Mucosa of rectum (tissue), 2 donors: Measurements from ENCODE around the gene SH3BGRL.

ENCODE experiments used
- H3K27ac ChIP-seq, 2 donors: one replicate each; pipeline ENCODE4 v1.7.0; 2013; ENCODE audit warnings: inconsistent platforms in 2 of 2, low read depth in 2 of 2, low read length in 2 of 2
- H3K27me3 ChIP-seq, 2 donors: one replicate each; pipeline ENCODE4 v1.7.0; 2013; ENCODE audit warnings: low read length in 2 of 2; ENCODE audit not compliant: control insufficient read depth in 2 of 2, insufficient read depth in 2 of 2
- H3K36me3 ChIP-seq, 2 donors: one replicate each; pipeline ENCODE4 v1.7.0; 2013; ENCODE audit warnings: low read length in 2 of 2; ENCODE audit not compliant: control insufficient read depth in 2 of 2, insufficient read depth in 2 of 2
- H3K4me1 ChIP-seq, 2 donors: one replicate each; pipeline ENCODE4 v1.7.0; 2013; ENCODE audit warnings: low read length in 2 of 2, mild to moderate bottlenecking in 1 of 2; ENCODE audit not compliant: control insufficient read depth in 2 of 2, insufficient read depth in 2 of 2
- H3K4me3 ChIP-seq, 2 donors: one replicate each; pipeline ENCODE4 v1.7.0; 2013; ENCODE audit warnings: low read length in 2 of 2
- H3K9ac ChIP-seq, 2 donors: one replicate each; pipeline ENCODE4 v1.7.0; 2013; ENCODE audit warnings: low read length in 2 of 2, low read depth in 1 of 2, mild to moderate bottlenecking in 1 of 2
- H3K9me3 ChIP-seq, 2 donors: one replicate each; pipeline ENCODE4 v1.7.0; 2013; ENCODE audit warnings: low read length in 2 of 2; ENCODE audit not compliant: control insufficient read depth in 2 of 2
- donor health status: healthy.
- donor health status: Normal muscosa, but diverticular disease.

SH3BGRL gene

DNA sequence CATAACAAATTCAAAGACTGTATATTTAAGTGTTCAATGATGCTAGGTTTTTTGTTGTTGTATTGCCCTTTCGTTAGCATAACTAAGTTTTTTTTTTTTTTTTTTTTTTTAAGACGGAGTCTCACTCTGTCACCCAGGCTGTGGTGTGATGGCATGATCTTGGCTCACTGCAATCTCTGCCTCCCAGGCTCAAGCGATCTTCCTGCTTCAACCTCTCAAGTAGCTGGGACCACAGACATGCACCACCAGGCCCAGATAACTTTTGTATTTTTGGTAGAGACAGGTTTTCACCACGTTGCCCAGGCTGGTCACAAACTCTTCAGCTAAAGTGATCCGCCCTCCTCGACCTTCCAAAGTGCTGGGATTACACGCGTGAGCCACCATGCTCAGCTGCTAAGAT is 7.0 kb downstream of the SH3BGRL start:
- Histone ChIP-seq H3K4me1 (no peaks in the 10 kb centered on the region), H3K27ac (no peak overlapping the region), H3K9ac (no peak overlapping the region), H3K27me3 (no peaks in the 10 kb centered on the region), H3K36me3 (no peaks in the 10 kb centered on the region), H3K9me3 (no peaks in the 10 kb centered on the region), H3K4me3 (no peak overlapping the region)

GRCh38 chrX:81215685-81216084 is 13.8 kb downstream of the SH3BGRL start:
- Histone ChIP-seq H3K4me1 (no peaks in the 10 kb centered on the region), H3K27me3 (no peaks in the 10 kb centered on the region), H3K9me3 (no peaks in the 10 kb centered on the region), H3K4me3 (no peak overlapping the region), H3K27ac (no peak overlapping the region), H3K9ac (no peak overlapping the region), H3K36me3 (no peaks in the 10 kb centered on the region)

GRCh38 chrX:81229229-81229628 is 27.3 kb downstream of the SH3BGRL start:
- Histone ChIP-seq H3K27me3 (no peaks in the 10 kb centered on the region), H3K4me1 (no peaks in the 10 kb centered on the region), H3K9me3 (no peaks in the 10 kb centered on the region), H3K36me3 (no peaks in the 10 kb centered on the region), H3K9ac (no peak overlapping the region), H3K27ac (no peak overlapping the region), H3K4me3 (no peak overlapping the region)

DNA sequence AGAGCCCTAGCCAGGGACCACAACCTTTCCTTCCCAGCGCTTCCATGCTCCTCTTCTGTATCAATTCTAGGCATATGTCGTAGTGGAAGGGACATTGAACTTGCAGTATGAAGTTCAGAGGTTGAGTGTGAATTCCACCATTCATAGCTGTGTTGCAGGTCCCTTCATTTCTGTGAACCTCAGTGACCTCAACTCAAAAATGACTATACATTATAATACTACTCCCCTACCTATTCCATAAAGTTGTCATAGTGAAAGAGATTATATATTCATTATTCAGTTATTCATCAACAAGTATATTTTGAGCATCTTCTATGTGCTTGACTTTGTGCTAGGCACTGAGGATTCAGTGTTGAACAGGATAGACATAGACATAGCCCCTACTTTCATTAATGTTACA is 28.0 kb downstream of the SH3BGRL start:
- Histone ChIP-seq H3K9ac (no peak overlapping the region), H3K27ac (no peak overlapping the region), H3K9me3 (no peaks in the 10 kb centered on the region), H3K4me3 (no peak overlapping the region), H3K4me1 (no peaks in the 10 kb centered on the region), H3K27me3 (no peaks in the 10 kb centered on the region), H3K36me3 (no peaks in the 10 kb centered on the region)

DNA sequence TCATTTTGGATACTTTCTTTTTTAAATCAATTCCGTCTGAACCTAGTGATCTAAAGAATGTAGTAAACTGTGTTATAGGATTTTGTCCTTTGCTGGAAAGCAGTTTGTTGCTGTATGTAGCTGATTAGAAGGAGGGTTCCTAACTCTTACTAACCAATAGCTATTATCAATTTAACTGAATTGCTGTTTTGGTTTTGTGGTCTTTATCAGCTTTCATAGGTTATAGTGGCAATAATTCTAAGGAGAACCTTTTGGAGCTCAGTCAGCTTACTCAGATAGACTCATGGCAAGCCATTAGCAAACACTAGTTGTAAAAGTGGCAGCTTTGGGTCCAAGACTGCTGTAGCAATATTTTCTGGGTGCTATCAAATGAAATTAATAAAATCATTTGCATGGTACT is 29.6 kb downstream of the SH3BGRL start:
- no peaks in the 10 kb centered on the region for H3K9me3 ChIP-seq
- H3K36me3 ChIP-seq, result no peaks in the 10 kb centered on the region
- no peaks in the 10 kb centered on the region for H3K27me3 ChIP-seq
- no peak overlapping the region for H3K9ac ChIP-seq
- no peak overlapping the region for H3K27ac ChIP-seq
- no peaks in the 10 kb centered on the region for H3K4me1 ChIP-seq
- H3K4me3 ChIP-seq, result no peak overlapping the region

DNA sequence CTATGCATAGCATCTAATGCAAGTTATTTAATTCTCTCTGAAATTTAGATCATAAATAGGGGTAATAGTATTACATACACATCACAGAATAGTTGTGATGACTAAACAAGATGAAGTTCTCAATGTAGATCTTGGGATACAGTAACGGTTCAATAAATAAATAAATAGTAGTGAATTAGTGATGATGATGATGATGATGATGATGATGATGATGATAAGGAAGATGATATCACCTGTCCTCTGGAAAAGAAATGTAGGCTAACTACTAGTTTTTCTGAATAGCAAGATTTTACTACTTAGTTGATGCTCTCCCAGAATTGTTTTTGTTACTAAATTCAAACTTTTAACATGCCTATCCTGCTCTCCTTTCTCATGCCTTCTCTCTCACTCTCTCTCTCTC is 30.3 kb downstream of the SH3BGRL start:
- no peaks in the 10 kb centered on the region for H3K36me3 ChIP-seq
- H3K4me1 ChIP-seq, result no peaks in the 10 kb centered on the region
- no peak overlapping the region for H3K9ac ChIP-seq

GRCh38 chrX:81237516-81237915 is 35.6 kb downstream of the SH3BGRL start:
- Histone ChIP-seq H3K9ac (no peak overlapping the region), H3K4me1 (no peaks in the 10 kb centered on the region), H3K36me3 (no peaks in the 10 kb centered on the region), H3K4me3 (no peak overlapping the region), H3K27me3 (no peaks in the 10 kb centered on the region), H3K27ac (no peak overlapping the region), H3K9me3 (no peaks in the 10 kb centered on the region)

More for the DNA sequence above, 30.3 kb downstream of the SH3BGRL start:
- H3K4me3 ChIP-seq, result no peak overlapping the region
- H3K27ac ChIP-seq, result no peak overlapping the region
- H3K9me3 ChIP-seq, result no peaks in the 10 kb centered on the region
- no peaks in the 10 kb centered on the region for H3K27me3 ChIP-seq

DNA sequence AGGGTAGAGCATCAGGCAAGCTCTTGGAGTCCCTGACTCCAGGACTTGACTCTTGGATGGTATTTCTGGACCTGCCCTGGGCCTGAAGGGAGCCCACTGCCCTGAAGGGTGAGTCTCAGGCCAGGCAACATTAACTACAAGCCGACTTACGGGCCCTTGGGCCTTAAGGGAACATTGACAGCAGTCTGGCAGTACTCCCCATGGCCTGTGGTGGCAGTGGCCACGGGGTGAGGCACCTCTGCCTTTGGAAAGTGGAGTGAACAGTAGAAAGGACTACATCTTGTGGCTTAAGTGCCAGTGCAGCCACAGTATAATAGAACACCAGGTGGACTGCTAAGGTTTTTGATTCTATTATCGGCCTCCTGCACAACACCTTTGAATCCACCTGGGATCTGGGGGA is 36.3 kb downstream of the SH3BGRL start:
- Histone ChIP-seq H3K27me3 (no peaks in the 10 kb centered on the region), H3K27ac (no peak overlapping the region), H3K4me1 (no peaks in the 10 kb centered on the region)

GRCh38 chrX:81240701-81241331 is 38.9 kb downstream of the SH3BGRL start:
- Histone ChIP-seq H3K9ac (no peak overlapping the region), H3K36me3 (no peaks in the 10 kb centered on the region), H3K4me3 (no peak overlapping the region), H3K27me3 (no peaks in the 10 kb centered on the region), H3K4me1 (no peaks in the 10 kb centered on the region), H3K27ac (no peak overlapping the region), H3K9me3 (no peaks in the 10 kb centered on the region)

More for the DNA sequence above, 36.3 kb downstream of the SH3BGRL start:
- H3K36me3 ChIP-seq, result no peaks in the 10 kb centered on the region
- no peak overlapping the region for H3K4me3 ChIP-seq
- H3K9me3 ChIP-seq, result no peaks in the 10 kb centered on the region
- H3K9ac ChIP-seq, result no peak overlapping the region

- no peaks in the 10 kb centered on the region for H3K4me1 ChIP-seq
- no peaks in the 10 kb centered on the region for H3K9me3 ChIP-seq
- H3K36me3 ChIP-seq, result no peaks in the 10 kb centered on the region
- H3K27ac ChIP-seq, result no peak overlapping the region
- no peaks in the 10 kb centered on the region for H3K27me3 ChIP-seq
- H3K9ac ChIP-seq, result no peak overlapping the region
- no peak overlapping the region for H3K4me3 ChIP-seq
Measured at GRCh38 chrX:81241753-81242152, 39.9 kb downstream of the SH3BGRL start.

GRCh38 chrX:81255876-81256275 is 54.0 kb downstream of the SH3BGRL start:
- Histone ChIP-seq H3K9ac (no peak overlapping the region), H3K27ac (no peak overlapping the region)

More at GRCh38 chrX:81255876-81256275, 54.0 kb downstream of the SH3BGRL start:
- no peaks in the 10 kb centered on the region for H3K4me1 ChIP-seq
- H3K9me3 ChIP-seq, result no peaks in the 10 kb centered on the region
- no peaks in the 10 kb centered on the region for H3K27me3 ChIP-seq
- no peak overlapping the region for H3K4me3 ChIP-seq
- H3K36me3 ChIP-seq, result no peaks in the 10 kb centered on the region
